ENCODE data around the gene NEU1. TPM values are rescaled to one million over a fixed set of nuclear protein-coding genes. Genes with fewer than 3 reads are reported as not detected.
"Not testable (repeated sequence)": the region's sequence is repeated elsewhere in the genome, so short reads cannot be mapped to it uniquely, and the experiment has no call there.

NEU1 gene
- total RNA-seq, 4 donors from 2014 or later: 54.4 to 98.1 (median 65.9) TPM

GRCh38 chr6:31865205-31866118 lies 2.8 kb upstream of the NEU1 start:
- 71 to 79% methylated on average over 20 to 21 of the region's 21 CpGs for WGBS, 2 donors
- intact Hi-C loops (cut with DNase I): no loop called here
- Histone ChIP-seq H3K27me3 (no peaks in the 10 kb centered on the region), H3K4me1 (peaks cover 17 to 23% of the 10 kb centered on the region in 2 donors), H3K27ac (peak overlapping the region in 1 of 3 donors; percentile 10), H3K9me3 (no peaks in the 10 kb centered on the region), H3K36me3 (no peaks in the 10 kb centered on the region), H3K4me3 (replicated peaks in 1 of 3) (no peak overlapping the region)
- DNase-seq: peak in 1 of 2 donors; percentile 31
- TF ChIP-seq POLR2A (IDR thresholded peaks at IDR 0.05): no peak
- TF ChIP-seq CTCF (IDR thresholded peaks at IDR 0.05): no peak

- Histone ChIP-seq H3K4me1 (peaks cover 17 to 22% of the 10 kb centered on the region in 2 donors), H3K36me3 (peaks cover 3 to 4% of the 10 kb centered on the region in 2 donors), H3K27me3 (no peaks in the 10 kb centered on the region), H3K27ac (peak overlapping the region in 1 of 3 donors; percentile 10), H3K4me3 (replicated peaks in 1 of 3) (no peak overlapping the region), H3K9me3 (no peaks in the 10 kb centered on the region)
- intact Hi-C loops (cut with DNase I): loop anchor here (5.0 kb wide), 1 partner anchor 32 kb away; the partner anchor contains the start of gene EHMT2
- WGBS, 2 donors: 84 to 85% methylated on average over 8 of the region's 8 CpGs
- TF ChIP-seq CTCF (IDR thresholded peaks at IDR 0.05) (no peak), POLR2A (IDR thresholded peaks at IDR 0.05) (no peak)
- no peak for DNase-seq
Measured at GRCh38 chr6:31864818-31865204, 2.2 kb upstream of the NEU1 start.

GRCh38 chr6:31864123-31864562 lies 1.5 kb upstream of the NEU1 start:
- intact Hi-C loops (cut with DNase I): loop anchor here (5.0 kb wide), 1 partner anchor 33 kb away; the partner anchor contains the start of gene EHMT2
- H3K9me3 ChIP-seq, H3K27me3 ChIP-seq, DNase-seq: not testable (repeated sequence)
- peaks cover 17 to 22% of the 10 kb centered on the region in 2 donors for H3K4me1 ChIP-seq
- H3K27ac ChIP-seq: peak overlapping the region; percentile 36 to 85 (median 84)
- WGBS, 2 donors: 13 to 17% methylated on average over 16 of the region's 16 CpGs
- peak overlapping the region in 1 of 3 donors; percentile 24 for H3K4me3 ChIP-seq (replicated peaks in 1 of 3)
- peaks cover 10 to 11% of the 10 kb centered on the region in 2 donors for H3K36me3 ChIP-seq

- no peaks in the 10 kb centered on the region for H3K9me3 ChIP-seq
- peak overlapping the region in 2 of 3 donors; percentile 87 to 90 for H3K27ac ChIP-seq
- TF ChIP-seq CTCF (IDR thresholded peaks at IDR 0.05) (no peak), POLR2A (IDR thresholded peaks at IDR 0.05) (no peak)
- intact Hi-C loops (cut with DNase I): loop anchor here (5.0 kb wide), 1 partner anchor 35 kb away; the partner anchor contains the start of gene EHMT2
- no peak for DNase-seq
- peak overlapping the region; percentile 38 to 66 (median 65) for H3K4me3 ChIP-seq (replicated peaks in 1 of 3)
- no peaks in the 10 kb centered on the region for H3K27me3 ChIP-seq
- H3K36me3 ChIP-seq: peaks cover 14 to 23% of the 10 kb centered on the region in 2 donors
- WGBS, 2 donors: 27 to 39% methylated on average over 16 to 17 of the region's 17 CpGs
- H3K4me1 ChIP-seq: peaks cover 17 to 22% of the 10 kb centered on the region in 2 donors
Measured at GRCh38 chr6:31861919-31862343, 690 bp downstream of the NEU1 start.

GRCh38 chr6:31861150-31861549 lies 1.5 kb downstream of the NEU1 start:
- TF ChIP-seq CTCF (IDR thresholded peaks at IDR 0.05) (no peak), POLR2A (IDR thresholded peaks at IDR 0.05) (no peak)
- DNase-seq: no peak
- peaks cover 14 to 23% of the 10 kb centered on the region in 2 donors for H3K36me3 ChIP-seq
- H3K4me3 ChIP-seq (replicated peaks in 1 of 3): no peak overlapping the region
- intact Hi-C loops (cut with DNase I): loop anchor here (5.0 kb wide), 1 partner anchor 36 kb away; the partner anchor contains the start of gene EHMT2
- 92 to 94% methylated on average over 7 of the region's 7 CpGs for WGBS, 2 donors
- no peaks in the 10 kb centered on the region for H3K9me3 ChIP-seq
- no peaks in the 10 kb centered on the region for H3K27me3 ChIP-seq
- peaks cover 17 to 22% of the 10 kb centered on the region in 2 donors for H3K4me1 ChIP-seq
- peak overlapping the region in 1 of 3 donors; percentile 90 for H3K27ac ChIP-seq

Data from thyroid gland (tissue), 4 donors.